HepG2 (cell line): ENCODE data around the gene TACC3. TPM values are rescaled to one million over a fixed set of nuclear protein-coding genes. Genes with fewer than 3 reads are reported as not detected.
A peak's percentile ranks its signal among the peaks of the same experiment; 100 is the strongest.

Experiments
- BCL3 ChIP-seq: sonication (generic); formaldehyde crosslinking; IDR thresholded peaks from 2 replicates; pipeline ENCODE4 v1.5.1; 2020; ENCODE audit warnings: mild to moderate bottlenecking, missing genetic modification reagents, moderate library complexity
- CREB1 ChIP-seq, 2 experiments: fragments of 450-650 bp in 1 of 2; IDR thresholded peaks; 2 replicates each; pipeline ENCODE4 v1.6.1; 2016 to 2017; ENCODE audit warnings: control low read depth in 1 of 2, mild to moderate bottlenecking in 1 of 2, missing compliant biosample characterization in 1 of 2, missing genetic modification characterization in 1 of 2
- E2F5 ChIP-seq: sonication (generic); formaldehyde crosslinking; conservative IDR thresholded peaks from 2 replicates; pipeline ENCODE4 v1.4.0; 2020; ENCODE audit warnings: missing genetic modification reagents
- POLR2G ChIP-seq: fragments of 200-400 bp; formaldehyde crosslinking; IDR thresholded peaks from 2 replicates; pipeline ENCODE4 v1.6.1; 2018; ENCODE audit warnings: mild to moderate bottlenecking, low read depth, low read length, moderate library complexity
- SP140L ChIP-seq: sonication (generic); formaldehyde crosslinking; IDR thresholded peaks from 2 replicates; pipeline ENCODE4 v1.4.0; 2020; ENCODE audit warnings: missing genetic modification reagents, borderline replicate concordance
- ZBTB10 ChIP-seq: sonication (generic); formaldehyde crosslinking; IDR thresholded peaks from 2 replicates; pipeline ENCODE4 v1.4.0; 2020; ENCODE audit warnings: missing genetic modification reagents, borderline replicate concordance
- ZBTB14 ChIP-seq: sonication (generic); formaldehyde crosslinking; IDR thresholded peaks from 2 replicates; pipeline ENCODE4 v1.4.0; 2020; ENCODE audit warnings: missing genetic modification reagents
- ZBTB43 ChIP-seq: sonication (generic); formaldehyde crosslinking; conservative IDR thresholded peaks from 2 replicates; pipeline ENCODE4 v1.4.0; 2020; ENCODE audit warnings: missing genetic modification reagents
- ZNF24 ChIP-seq: fragments of 450-650 bp; IDR thresholded peaks from 2 replicates; pipeline ENCODE4 v1.6.1; 2017; ENCODE audit warnings: antibody characterized with exemption, mild to moderate bottlenecking
- ZNF337 ChIP-seq: sonication (generic); formaldehyde crosslinking; IDR thresholded peaks from 2 replicates; pipeline ENCODE4 v1.5.1; 2020; ENCODE audit warnings: missing genetic modification reagents, low read depth, mild to moderate bottlenecking, borderline replicate concordance
- ZNF441 ChIP-seq: sonication (generic); formaldehyde crosslinking; IDR thresholded peaks from 2 replicates; pipeline ENCODE4 v1.7.0; 2021; ENCODE audit warnings: missing genetic modification reagents, borderline replicate concordance
- ZNF674 ChIP-seq: sonication (generic); formaldehyde crosslinking; IDR thresholded peaks from 2 replicates; pipeline ENCODE4 v1.5.0; 2020; ENCODE audit warnings: low read depth, mild to moderate bottlenecking, missing genetic modification reagents
- ZNF704 ChIP-seq: sonication (generic); formaldehyde crosslinking; IDR thresholded peaks from 2 replicates; pipeline ENCODE4 v1.8.1; 2023; ENCODE audit warnings: mild to moderate bottlenecking, inconsistent platforms, moderate library complexity, missing genetic modification reagents, borderline replicate concordance
- polyA plus RNA-seq, 8 experiments: library from polyadenylated mRNA; depleted of rRNA in 3 of 8; stranded (reverse) in 7 of 8; unstranded in 1 of 8; fragments of >200 nt; fragmentation: Illumina TruSeq in 4 of 8; extraction: Trizol in 4 of 8; gene quantifications; 2 replicates each; pipeline versions ENCODE4 v1.2.1 to v1.2.3, GENCODE V29; 2011 to 2016; ENCODE audit warnings: low read depth in 4 of 8, missing spikeins in 1 of 8, mixed read lengths in 1 of 8; ENCODE audit not compliant: insufficient read depth in 1 of 8
- total RNA-seq, 5 experiments: library from RNA; depleted of rRNA; stranded (reverse); fragments of >200 nt; fragmentation: Illumina TruSeq; extraction: Trizol; gene quantifications; 2 replicates each; pipeline ENCODE4 v1.2.3, GENCODE V29; 2016; ENCODE audit warnings: low read depth in 1 of 5

The TACC3 gene
- total and polyA plus RNA-seq, 2 of the 13 experiments (the other 11 are each of a cell fraction or from before 2014, with no cell fraction given) = 20.3 to 21.2 TPM

- TF ChIP-seq BCL3 (no peak), ZBTB43 (CRISPR knock-in tag) (no peak), ZNF704 (CRISPR knock-in tag) (no peak), ZNF337 (CRISPR knock-in tag) (no peak), ZNF674 (CRISPR knock-in tag) (no peak), CREB1 (IDR thresholded peaks at IDR 0.05) (no peak), CREB1 (CRISPR knock-in tag; IDR thresholded peaks at IDR 0.05) (no peak), ZNF24 (no peak), SP140L (CRISPR knock-in tag) (no peak), ZNF441 (CRISPR knock-in tag) (no peak), E2F5 (no peak), ZBTB10 (no peak), POLR2G (peak; percentile 87), ZBTB14 (CRISPR knock-in tag) (no peak)
Observed at GRCh38 chr4:1792832-1793495, 71.6 kb downstream of the TACC3 start, which contains the start of gene FGFR3 (continued).
